AG04449 (cell line): ENCODE results near the gene SIL1.
"Not testable (repeated sequence)": the region's sequence is repeated elsewhere in the genome, so short reads cannot be mapped to it uniquely, and the experiment has no call there.

Source experiments
- CTCF ChIA-PET: fragments of 350-600 bp; formaldehyde crosslinking; extraction: SDS; loops from one replicate; lab custom pipeline; 2021; ENCODE audit warnings: antibody characterized with exemption; lab: Yijun Ruan, JAX
- POLR2A ChIA-PET: fragments of 400-600, 350-600 bp; formaldehyde crosslinking; extraction: SDS; loops from one replicate; lab custom pipeline; 2020; ENCODE audit warnings: antibody characterized with exemption, inconsistent platforms; lab: Yijun Ruan, JAX
- DNase-seq: peaks from one replicate; pipeline ENCODE4 v3.0.0-alpha.2; 2010; ENCODE audit warnings: low read depth, low spot score
- H3K4me3 ChIP-seq: 2 replicates; pipeline ENCODE4 v1.5.1; 2011; ENCODE audit warnings: low read depth, mild to moderate bottlenecking, control low read depth, low read length
- TF ChIP-seq, protein P1 (sequence below): IDR thresholded peaks from one replicate; pipeline ENCODE4 v1.5.1; 2011; ENCODE audit warnings: mild to moderate bottlenecking, moderate library complexity, low read length, control low read depth, inconsistent platforms; ENCODE audit not compliant: insufficient read depth; ENCODE audit errors: missing control alignments

Gene SIL1

DNA sequence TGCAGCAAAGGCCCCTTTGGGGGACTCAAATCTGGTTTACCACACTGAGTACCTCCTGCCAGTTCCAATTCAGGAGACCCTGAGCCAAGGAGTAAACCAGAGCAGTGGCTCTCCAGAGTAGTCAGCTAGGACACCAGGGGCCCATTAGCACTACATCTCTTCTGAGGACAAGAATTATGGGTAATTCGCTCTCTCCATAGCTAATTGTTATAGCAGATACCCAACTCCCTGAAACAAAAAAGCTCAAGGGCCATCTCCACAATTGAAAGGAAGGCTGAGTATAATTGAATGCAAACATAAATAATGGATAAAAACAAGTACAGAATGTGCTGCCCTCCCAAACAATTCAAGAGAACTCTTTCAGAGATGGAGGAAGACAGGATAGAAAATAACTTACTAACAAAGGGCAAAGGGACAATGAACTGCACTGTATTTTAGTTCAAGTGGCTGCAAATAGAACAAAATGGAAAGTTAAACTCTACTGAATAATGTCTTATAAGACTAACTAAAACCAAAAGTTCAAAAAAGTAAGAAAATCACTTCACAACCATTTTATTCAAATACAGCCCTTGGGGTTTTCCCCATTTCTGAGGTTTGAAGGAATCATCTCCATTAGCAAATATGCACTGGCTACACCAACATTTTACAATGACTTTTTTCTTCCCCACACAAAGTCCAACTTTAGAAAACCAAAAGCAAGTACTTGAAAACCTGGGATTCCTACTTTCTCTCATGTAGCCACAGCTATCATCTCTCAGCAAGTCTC, 118.8 kb downstream of the SIL1 start:
- H3K4me3 ChIP-seq: no peak overlapping the region
- TF ChIP-seq, protein P1, sequence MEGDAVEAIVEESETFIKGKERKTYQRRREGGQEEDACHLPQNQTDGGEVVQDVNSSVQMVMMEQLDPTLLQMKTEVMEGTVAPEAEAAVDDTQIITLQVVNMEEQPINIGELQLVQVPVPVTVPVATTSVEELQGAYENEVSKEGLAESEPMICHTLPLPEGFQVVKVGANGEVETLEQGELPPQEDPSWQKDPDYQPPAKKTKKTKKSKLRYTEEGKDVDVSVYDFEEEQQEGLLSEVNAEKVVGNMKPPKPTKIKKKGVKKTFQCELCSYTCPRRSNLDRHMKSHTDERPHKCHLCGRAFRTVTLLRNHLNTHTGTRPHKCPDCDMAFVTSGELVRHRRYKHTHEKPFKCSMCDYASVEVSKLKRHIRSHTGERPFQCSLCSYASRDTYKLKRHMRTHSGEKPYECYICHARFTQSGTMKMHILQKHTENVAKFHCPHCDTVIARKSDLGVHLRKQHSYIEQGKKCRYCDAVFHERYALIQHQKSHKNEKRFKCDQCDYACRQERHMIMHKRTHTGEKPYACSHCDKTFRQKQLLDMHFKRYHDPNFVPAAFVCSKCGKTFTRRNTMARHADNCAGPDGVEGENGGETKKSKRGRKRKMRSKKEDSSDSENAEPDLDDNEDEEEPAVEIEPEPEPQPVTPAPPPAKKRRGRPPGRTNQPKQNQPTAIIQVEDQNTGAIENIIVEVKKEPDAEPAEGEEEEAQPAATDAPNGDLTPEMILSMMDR: no peak
- POLR2A ChIA-PET: no interaction called here
- DNase-seq: no peak
- CTCF ChIA-PET: no interaction called here

DNA sequence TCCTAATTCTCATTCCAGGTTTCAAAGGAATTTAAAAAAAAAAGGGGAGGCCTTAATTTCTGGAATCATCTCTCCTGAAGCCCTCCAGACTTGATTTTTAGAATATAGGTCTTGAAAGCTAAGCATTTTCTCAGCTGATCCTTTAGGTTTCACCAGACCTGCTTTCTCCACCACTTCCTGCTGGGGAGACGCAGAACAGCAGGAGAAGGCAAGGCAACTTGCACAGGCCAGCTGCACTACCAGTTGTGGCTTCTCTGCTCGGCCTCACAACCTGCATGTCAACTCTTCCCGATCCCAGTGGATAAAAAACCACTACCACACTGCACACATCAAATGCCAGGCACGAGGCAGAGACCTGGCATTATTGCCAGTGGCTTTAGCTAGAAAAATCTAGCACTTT, 119.8 kb downstream of the SIL1 start:
- ChIA-PET POLR2A (no interaction called here), CTCF (no interaction called here)
- no peak overlapping the region for H3K4me3 ChIP-seq
- TF ChIP-seq, protein P1: no peak
- no peak for DNase-seq

DNA sequence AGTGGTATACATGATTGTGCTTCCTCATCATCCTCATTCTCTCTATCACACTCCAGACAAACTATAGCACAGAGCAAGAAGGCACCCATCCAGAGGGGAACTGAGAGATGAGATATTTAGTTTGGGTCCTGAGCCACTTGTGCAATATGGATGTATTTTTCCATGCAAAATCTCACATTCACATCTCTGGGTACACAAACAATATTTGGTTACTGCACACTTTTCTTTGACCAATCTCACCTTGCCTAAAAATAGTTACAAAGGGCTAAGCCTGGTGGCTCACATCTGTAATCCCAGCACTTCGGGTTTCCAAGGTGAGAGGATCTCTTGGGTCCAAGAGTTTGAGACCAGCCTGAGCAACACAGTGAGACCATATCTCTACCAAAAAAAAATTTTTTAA, 120.3 kb downstream of the SIL1 start:
- no peak for DNase-seq
- CTCF ChIA-PET: no interaction called here
- TF ChIP-seq, protein P1: no peak
- POLR2A ChIA-PET: no interaction called here
- no peak overlapping the region for H3K4me3 ChIP-seq

DNA sequence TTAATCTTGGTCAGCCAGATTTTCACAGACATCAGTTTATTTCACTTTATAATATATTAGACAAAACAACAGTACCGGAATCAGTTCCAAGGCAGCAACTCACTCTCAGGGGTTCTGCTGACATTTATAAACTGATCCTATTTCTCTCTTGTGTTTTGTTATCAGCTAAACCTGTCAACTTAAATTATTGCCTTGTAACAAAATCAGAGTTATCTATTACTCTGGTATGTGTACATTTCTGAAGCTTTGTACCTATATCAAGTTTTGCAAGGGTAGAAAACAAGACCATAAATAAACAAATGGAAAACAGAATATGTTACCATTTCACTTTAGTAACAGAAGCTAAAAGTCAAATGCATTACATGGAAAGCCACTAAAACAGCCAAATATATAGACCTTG, 122.1 kb downstream of the SIL1 start:
- TF ChIP-seq, protein P1: no peak
- POLR2A ChIA-PET: no interaction called here
- H3K4me3 ChIP-seq: no peak overlapping the region
- no peak for DNase-seq
- CTCF ChIA-PET: interaction anchor here (1.0 kb wide), 1 partner anchor 24 kb away, joined by 3 read pairs; no protein-coding TSS in a partner anchor

DNA sequence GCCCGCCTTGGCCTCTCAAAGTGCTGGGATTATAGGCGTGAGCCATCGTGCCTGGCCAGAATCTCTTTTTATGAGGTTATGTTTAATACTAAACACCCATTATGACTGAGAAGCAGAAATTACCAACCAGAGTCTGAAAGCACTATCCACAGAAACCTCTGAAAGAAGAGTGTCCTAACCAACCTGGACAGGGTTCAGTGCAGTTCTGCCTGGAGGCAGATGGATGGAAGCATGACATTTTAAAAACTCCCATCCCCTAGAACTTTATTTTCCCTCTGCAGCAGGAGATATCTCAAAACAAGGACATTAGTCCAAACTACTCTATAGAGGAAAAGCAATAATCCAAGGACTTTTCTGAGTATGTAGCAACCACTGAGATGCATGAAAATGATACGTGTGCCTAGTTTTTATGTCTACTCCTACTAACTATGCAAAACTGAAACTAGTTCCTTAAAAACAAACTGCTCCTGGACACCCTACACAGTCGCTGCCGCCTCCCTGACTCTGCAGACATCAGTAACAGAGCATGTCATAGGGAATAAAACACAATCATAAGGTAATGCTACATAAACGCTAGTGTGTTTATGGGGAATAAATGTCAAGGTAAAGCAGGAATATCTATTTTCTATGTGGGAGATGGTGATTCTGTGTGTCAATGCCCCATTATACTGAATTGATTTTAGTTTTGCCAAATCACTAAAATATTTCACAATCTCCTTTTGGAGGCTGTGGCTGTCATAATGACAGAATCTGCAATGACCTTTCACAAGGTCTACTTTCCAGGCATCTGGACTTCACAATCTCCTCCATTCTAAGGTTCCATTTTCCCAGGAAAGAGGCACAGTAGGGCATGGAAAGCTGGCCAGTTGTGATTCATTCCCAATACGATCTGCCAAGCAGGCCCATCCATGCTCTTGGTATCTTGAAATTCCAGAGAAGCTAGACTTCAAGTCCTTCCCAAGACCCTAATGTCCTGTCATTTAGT, 122.8 kb downstream of the SIL1 start:
- POLR2A ChIA-PET: no interaction called here
- TF ChIP-seq, protein P1: no peak
- H3K4me3 ChIP-seq: no peak overlapping the region
- CTCF ChIA-PET: no interaction called here
- no peak for DNase-seq

GRCh38 chr5:139073956-139074355, 124.2 kb downstream of the SIL1 start:
- H3K4me3 ChIP-seq, DNase-seq, CTCF ChIA-PET, POLR2A ChIA-PET: not testable (repeated sequence)
